ENCODE data around the gene HSP90B1. TPM values are rescaled to one million over a fixed set of nuclear protein-coding genes. Genes with fewer than 3 reads are reported as not detected.

Gene HSP90B1
- 923 and 954 TPM in 2 replicates for polyA plus RNA-seq (2013)

DNA sequence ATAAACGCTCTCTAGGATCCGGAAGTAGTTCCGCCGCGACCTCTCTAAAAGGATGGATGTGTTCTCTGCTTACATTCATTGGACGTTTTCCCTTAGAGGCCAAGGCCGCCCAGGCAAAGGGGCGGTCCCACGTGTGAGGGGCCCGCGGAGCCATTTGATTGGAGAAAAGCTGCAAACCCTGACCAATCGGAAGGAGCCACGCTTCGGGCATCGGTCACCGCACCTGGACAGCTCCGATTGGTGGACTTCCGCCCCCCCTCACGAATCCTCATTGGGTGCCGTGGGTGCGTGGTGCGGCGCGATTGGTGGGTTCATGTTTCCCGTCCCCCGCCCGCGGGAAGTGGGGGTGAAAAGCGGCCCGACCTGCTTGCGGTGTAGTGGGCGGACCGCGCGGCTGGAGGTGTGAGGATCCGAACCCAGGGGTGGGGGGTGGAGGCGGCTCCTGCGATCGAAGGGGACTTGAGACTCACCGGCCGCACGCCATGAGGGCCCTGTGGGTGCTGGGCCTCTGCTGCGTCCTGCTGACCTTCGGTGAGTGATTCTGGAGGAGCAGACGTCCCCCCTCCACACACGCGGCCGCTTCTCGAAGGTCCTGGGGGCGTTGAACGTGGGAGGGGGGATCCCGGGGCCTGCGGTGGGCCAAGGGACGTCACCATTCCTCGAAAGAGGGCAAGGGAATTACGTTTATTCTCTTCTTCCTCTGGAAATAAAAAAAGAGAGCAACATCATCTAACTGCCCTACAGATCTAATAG, at the start of gene HSP90B1:
Gene HSP90B1 (plus strand): TSS at position 377 of the 753 bp plus-strand sequence. CDS start 106 bp downstream, at position 483.
- H3K27ac ChIP-seq (ENCODE audit: low read depth, low read length): peak within 1 kb of the TSS; percentile 67
- peak within 1 kb of the TSS; percentile 92 for H2BK120ac ChIP-seq (ENCODE audit: insufficient read depth, low read length, poor library complexity)
- no CpG with 5 or more reads among the region's 56 CpGs for WGBS (ENCODE audit: extremely low coverage, insufficient coverage, insufficient read length)
- peaks cover 15% of the 10 kb centered on the region for H3K79me2 ChIP-seq (ENCODE audit: control insufficient read depth, insufficient read depth, low read length, poor library complexity)
- peak within 1 kb of the TSS; percentile 93 for H3K4me2 ChIP-seq (ENCODE audit: low read length)
- peak within 1 kb of the TSS; percentile 68 for H4K12ac ChIP-seq (ENCODE audit: low read depth, low read length)
- H3K27me3 ChIP-seq (ENCODE audit: insufficient read depth, low read length): no peaks in the 10 kb centered on the region
- peak within 1 kb of the TSS; percentile 97 for H3K18ac ChIP-seq (ENCODE audit: low read length)
- peak within 1 kb of the TSS; percentile 79 for H3K9ac ChIP-seq (ENCODE audit: low read length)
- no peak within 1 kb of the TSS for H2BK12ac ChIP-seq (ENCODE audit: low read length)
- peak within 1 kb of the TSS; percentile 99 for H3K14ac ChIP-seq (ENCODE audit: low read length)
- peaks cover 7 to 15% of the 10 kb centered on the region in 2 experiments for H3K36me3 ChIP-seq (ENCODE audit: control insufficient read depth in 1 of 2, insufficient read depth in 2 of 2, low read length in 2 of 2)
- peak within 1 kb of the TSS; percentile 99 for H3K4ac ChIP-seq (ENCODE audit: low read depth, low read length)
- H4K8ac ChIP-seq (ENCODE audit: low read depth, low read length): peak within 1 kb of the TSS; percentile 90
- H3K4me3 ChIP-seq (ENCODE audit: low read depth, low read length): peak within 1 kb of the TSS; percentile 90
- peak; percentile 100 for DNase-seq
- H4K91ac ChIP-seq (ENCODE audit: low read depth, low read length): peak within 1 kb of the TSS; percentile 95
- no peak within 1 kb of the TSS for H3K23ac ChIP-seq (ENCODE audit: low read length)
- H2AFZ ChIP-seq (ENCODE audit: insufficient read depth, low read length, poor library complexity): peak within 1 kb of the TSS; percentile 98
- H3K4me1 ChIP-seq (ENCODE audit: control insufficient read depth in 1 of 2, insufficient read depth in 2 of 2, low read length in 2 of 2): no peaks in the 10 kb centered on the region
- no peaks in the 10 kb centered on the region for H3K9me3 ChIP-seq (ENCODE audit: insufficient read depth, low read depth, low read length)
- peak within 1 kb of the TSS; percentile 89 for H2BK5ac ChIP-seq (ENCODE audit: low read depth, low read length, poor library complexity)
- H3K79me1 ChIP-seq (ENCODE audit: low read length): peaks cover 14% of the 10 kb centered on the region
- H2AK5ac ChIP-seq (ENCODE audit: low read length): peak within 1 kb of the TSS; percentile 91

GRCh38 chr12:103881261-103881660, 48.9 kb upstream of the HSP90B1 start:
- Histone ChIP-seq H2BK12ac (ENCODE audit: low read length) (no peak overlapping the region), H3K27ac (ENCODE audit: low read depth, low read length) (no peak overlapping the region), H4K91ac (ENCODE audit: low read depth, low read length) (no peak overlapping the region), H3K9ac (ENCODE audit: low read length) (no peak overlapping the region), H3K23ac (ENCODE audit: low read length) (no peak overlapping the region), H3K9me3 (ENCODE audit: insufficient read depth, low read depth, low read length) (no peaks in the 10 kb centered on the region), H3K4me3 (ENCODE audit: low read depth, low read length) (no peak overlapping the region), H2BK5ac (ENCODE audit: low read depth, low read length, poor library complexity) (no peak overlapping the region), H3K4ac (ENCODE audit: low read depth, low read length) (no peak overlapping the region), H3K27me3 (ENCODE audit: insufficient read depth, low read length) (no peaks in the 10 kb centered on the region), H2AFZ (ENCODE audit: insufficient read depth, low read length, poor library complexity) (no peak overlapping the region), H3K4me2 (ENCODE audit: low read length) (no peak overlapping the region), H3K4me1 (ENCODE audit: control insufficient read depth in 1 of 2, insufficient read depth in 2 of 2, low read length in 2 of 2) (no peaks in the 10 kb centered on the region), H2BK120ac (ENCODE audit: insufficient read depth, low read length, poor library complexity) (no peak overlapping the region), H3K79me1 (ENCODE audit: low read length) (no peaks in the 10 kb centered on the region), H3K14ac (ENCODE audit: low read length) (no peak overlapping the region), H4K8ac (ENCODE audit: low read depth, low read length) (no peak overlapping the region), H3K18ac (ENCODE audit: low read length) (no peak overlapping the region), H3K36me3 (ENCODE audit: control insufficient read depth in 1 of 2, insufficient read depth in 2 of 2, low read length in 2 of 2) (no peaks in the 10 kb centered on the region), H2AK5ac (ENCODE audit: low read length) (no peak overlapping the region), H3K79me2 (ENCODE audit: control insufficient read depth, insufficient read depth, low read length, poor library complexity) (no peaks in the 10 kb centered on the region), H4K12ac (ENCODE audit: low read depth, low read length) (no peak overlapping the region)
- DNase-seq: no peak
- WGBS (ENCODE audit: extremely low coverage, insufficient coverage, insufficient read length): no CpG with 5 or more reads among the region's 2 CpGs

DNA sequence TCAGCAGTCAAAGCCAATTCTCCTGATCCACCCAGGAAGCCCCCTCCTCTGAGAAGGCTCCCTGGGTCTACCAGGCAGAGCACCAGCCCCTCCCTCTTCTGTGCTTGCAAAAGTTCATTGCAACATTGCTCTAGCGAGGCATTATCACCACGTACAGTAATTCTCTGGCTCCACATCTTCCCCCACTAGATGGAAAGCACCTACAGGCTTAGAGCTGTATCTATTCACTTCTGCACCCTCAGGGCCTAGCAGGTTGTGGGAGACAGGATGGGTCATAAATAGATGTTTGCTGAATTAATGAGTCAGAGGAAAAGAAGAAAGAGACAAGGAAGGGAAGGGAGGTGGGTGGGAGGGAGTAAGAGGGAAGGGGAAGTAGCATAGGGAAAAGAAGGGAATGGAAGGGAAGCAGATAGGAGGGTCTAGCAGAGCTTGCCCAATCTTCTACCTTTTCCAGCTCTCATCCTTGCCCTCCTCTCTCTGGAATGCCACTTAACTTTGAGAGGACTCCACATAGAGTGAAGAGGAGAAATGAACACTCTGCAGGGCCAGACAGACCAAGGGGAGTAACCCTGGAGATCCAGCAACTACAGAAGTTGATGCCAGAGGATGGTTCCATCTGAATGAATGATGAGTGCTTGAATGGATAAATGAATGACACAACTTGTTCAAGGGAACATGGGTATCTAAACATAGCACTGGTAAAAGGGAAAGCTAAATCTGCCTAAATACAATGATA, 47.2 kb upstream of the HSP90B1 start:
- no peak overlapping the region for H2AFZ ChIP-seq (ENCODE audit: insufficient read depth, low read length, poor library complexity)
- no peak overlapping the region for H4K91ac ChIP-seq (ENCODE audit: low read depth, low read length)
- no peak overlapping the region for H3K18ac ChIP-seq (ENCODE audit: low read length)
- H3K79me1 ChIP-seq (ENCODE audit: low read length): no peaks in the 10 kb centered on the region
- H4K8ac ChIP-seq (ENCODE audit: low read depth, low read length): no peak overlapping the region
- no peak overlapping the region for H3K27ac ChIP-seq (ENCODE audit: low read depth, low read length)
- H2BK120ac ChIP-seq (ENCODE audit: insufficient read depth, low read length, poor library complexity): no peak overlapping the region
- no peak overlapping the region for H3K9ac ChIP-seq (ENCODE audit: low read length)
- H3K4ac ChIP-seq (ENCODE audit: low read depth, low read length): no peak overlapping the region
- no peaks in the 10 kb centered on the region for H3K27me3 ChIP-seq (ENCODE audit: insufficient read depth, low read length)
- no peak overlapping the region for H2BK5ac ChIP-seq (ENCODE audit: low read depth, low read length, poor library complexity)
- no peaks in the 10 kb centered on the region for H3K79me2 ChIP-seq (ENCODE audit: control insufficient read depth, insufficient read depth, low read length, poor library complexity)
- no peaks in the 10 kb centered on the region for H3K36me3 ChIP-seq (ENCODE audit: control insufficient read depth in 1 of 2, insufficient read depth in 2 of 2, low read length in 2 of 2)
- WGBS (ENCODE audit: extremely low coverage, insufficient coverage, insufficient read length): no CpG with 5 or more reads among the region's 2 CpGs
- H3K14ac ChIP-seq (ENCODE audit: low read length): no peak overlapping the region
- H3K4me1 ChIP-seq (ENCODE audit: control insufficient read depth in 1 of 2, insufficient read depth in 2 of 2, low read length in 2 of 2): no peaks in the 10 kb centered on the region
- no peak overlapping the region for H3K23ac ChIP-seq (ENCODE audit: low read length)
- H3K9me3 ChIP-seq (ENCODE audit: insufficient read depth, low read depth, low read length): no peaks in the 10 kb centered on the region
- H2BK12ac ChIP-seq (ENCODE audit: low read length): no peak overlapping the region
- no peak overlapping the region for H3K4me2 ChIP-seq (ENCODE audit: low read length)
- no peak overlapping the region for H3K4me3 ChIP-seq (ENCODE audit: low read depth, low read length)
- DNase-seq: no peak
- H2AK5ac ChIP-seq (ENCODE audit: low read length): no peak overlapping the region
- H4K12ac ChIP-seq (ENCODE audit: low read depth, low read length): no peak overlapping the region

DNA sequence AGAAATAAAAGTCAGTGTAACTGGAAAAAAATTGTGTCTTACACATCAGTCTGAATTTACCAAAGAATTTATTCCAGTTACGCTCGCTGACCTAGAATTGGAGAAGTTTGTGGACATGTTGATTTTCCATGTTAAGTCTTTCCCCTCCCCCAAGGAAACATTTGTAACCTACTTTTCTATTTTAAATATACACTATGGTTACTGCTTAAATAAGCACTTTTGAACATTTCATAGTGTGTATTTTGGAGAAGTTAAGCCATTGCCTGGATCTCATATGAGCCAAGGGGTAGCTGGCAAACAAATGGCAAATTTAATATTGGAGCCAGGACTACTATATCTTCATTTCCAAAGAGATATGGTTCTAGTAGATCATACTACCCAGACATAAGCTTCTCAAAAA, 46.3 kb upstream of the HSP90B1 start:
- Histone ChIP-seq H4K12ac (ENCODE audit: low read depth, low read length) (no peak overlapping the region), H2AK5ac (ENCODE audit: low read length) (no peak overlapping the region), H3K79me2 (ENCODE audit: control insufficient read depth, insufficient read depth, low read length, poor library complexity) (no peaks in the 10 kb centered on the region), H2BK120ac (ENCODE audit: insufficient read depth, low read length, poor library complexity) (no peak overlapping the region), H4K8ac (ENCODE audit: low read depth, low read length) (no peak overlapping the region), H3K23ac (ENCODE audit: low read length) (no peak overlapping the region), H2AFZ (ENCODE audit: insufficient read depth, low read length, poor library complexity) (no peak overlapping the region), H4K91ac (ENCODE audit: low read depth, low read length) (no peak overlapping the region), H3K27me3 (ENCODE audit: insufficient read depth, low read length) (no peaks in the 10 kb centered on the region), H2BK12ac (ENCODE audit: low read length) (no peak overlapping the region), H3K4me2 (ENCODE audit: low read length) (no peak overlapping the region), H3K36me3 (ENCODE audit: control insufficient read depth in 1 of 2, insufficient read depth in 2 of 2, low read length in 2 of 2) (no peaks in the 10 kb centered on the region), H3K79me1 (ENCODE audit: low read length) (no peaks in the 10 kb centered on the region), H3K4ac (ENCODE audit: low read depth, low read length) (no peak overlapping the region), H3K14ac (ENCODE audit: low read length) (no peak overlapping the region), H3K27ac (ENCODE audit: low read depth, low read length) (no peak overlapping the region), H3K4me3 (ENCODE audit: low read depth, low read length) (no peak overlapping the region), H3K9me3 (ENCODE audit: insufficient read depth, low read depth, low read length) (no peaks in the 10 kb centered on the region), H3K4me1 (ENCODE audit: control insufficient read depth in 1 of 2, insufficient read depth in 2 of 2, low read length in 2 of 2) (no peaks in the 10 kb centered on the region), H3K18ac (ENCODE audit: low read length) (no peak overlapping the region), H2BK5ac (ENCODE audit: low read depth, low read length, poor library complexity) (no peak overlapping the region), H3K9ac (ENCODE audit: low read length) (no peak overlapping the region)
- WGBS (ENCODE audit: extremely low coverage, insufficient coverage, insufficient read length): no CpG with 5 or more reads among the region's 2 CpGs
- DNase-seq: no peak

Measured in trophoblast cell (in vitro differentiated cells and primary cell).